CD14-positive monocyte (primary cell): ENCODE data around the gene C15orf62. TPM values are rescaled to one million over a fixed set of nuclear protein-coding genes. Genes with fewer than 3 reads are reported as not detected.

Experiments used
- DNase-seq, 3 donors: peaks; one replicate each; pipeline ENCODE4 v3.0.0-alpha.2; 2011 to 2022
- H2AFZ ChIP-seq: 2 replicates; pipeline ENCODE4 v1.6.0; 2012; ENCODE audit warnings: mild to moderate bottlenecking, low read depth, low read length, inconsistent platforms; ENCODE audit not compliant: insufficient read depth, poor library complexity, severe bottlenecking
- H3K27ac ChIP-seq, 2 donors: 1 replicate in 1 of 2; 2 replicates in 1 of 2; pipeline ENCODE4 v1.5.1; 2012 to 2013; ENCODE audit warnings: low read length in 2 of 2, control low read depth in 1 of 2, inconsistent platforms in 1 of 2, low read depth in 1 of 2, mild to moderate bottlenecking in 1 of 2
- H3K27me3 ChIP-seq, 2 donors: one replicate each; pipeline versions ENCODE4 v1.6.0 to v1.6.1; 2011 to 2013; ENCODE audit warnings: low read length in 2 of 2; ENCODE audit not compliant: control insufficient read depth in 2 of 2, insufficient read depth in 2 of 2
- H3K36me3 ChIP-seq, 2 donors: replicated peaks in 1 of 2; 1 replicate in 1 of 2; 2 replicates in 1 of 2; pipeline versions ENCODE4 v1.5.1 to v1.6.1; 2012 to 2013; ENCODE audit warnings: low read length in 2 of 2, control low read depth in 1 of 2, inconsistent platforms in 1 of 2, mild to moderate bottlenecking in 1 of 2; ENCODE audit not compliant: insufficient read depth in 2 of 2, control insufficient read depth in 1 of 2
- H3K4me1 ChIP-seq, 2 donors: 1 replicate in 1 of 2; 2 replicates in 1 of 2; pipeline versions ENCODE4 v1.5.1 to v1.6.1; 2012 to 2013; ENCODE audit warnings: low read length in 2 of 2, control low read depth in 1 of 2, inconsistent platforms in 1 of 2, mild to moderate bottlenecking in 1 of 2, moderate library complexity in 1 of 2; ENCODE audit not compliant: insufficient read depth in 2 of 2, control insufficient read depth in 1 of 2
- H3K4me2 ChIP-seq: replicated peaks from 2 replicates; pipeline ENCODE3; 2012; ENCODE audit warnings: low read length, moderate library complexity, mild to moderate bottlenecking; ENCODE audit not compliant: poor library complexity, severe bottlenecking; ENCODE audit errors: extremely low read depth
- H3K4me3 ChIP-seq, 3 experiments: fragments of 200-600 bp in 1 of 3; sonication (generic) in 1 of 3; replicated peaks in 1 of 3; 1 replicate in 2 of 3; 2 replicates in 1 of 3; pipeline ENCODE4 v1.5.1; 2011 to 2013; ENCODE audit warnings: low read length in 3 of 3, mild to moderate bottlenecking in 3 of 3, control low read depth in 2 of 3, low read depth in 2 of 3, inconsistent platforms in 1 of 3, moderate library complexity in 1 of 3
- H3K79me2 ChIP-seq: 2 replicates; pipeline ENCODE4 v1.6.0; 2012; ENCODE audit warnings: mild to moderate bottlenecking, control low read depth, inconsistent platforms, low read length, moderate library complexity; ENCODE audit not compliant: insufficient read depth
- H3K9ac ChIP-seq: 2 replicates; pipeline ENCODE4 v1.6.0; 2017; ENCODE audit warnings: low read length, mild to moderate bottlenecking; ENCODE audit not compliant: insufficient read depth, poor library complexity, severe bottlenecking
- H3K9me3 ChIP-seq, 2 donors: replicated peaks in 1 of 2; 1 replicate in 1 of 2; 2 replicates in 1 of 2; pipeline versions ENCODE4 v1.5.1 to v1.6.1; 2012 to 2013; ENCODE audit warnings: low read length in 2 of 2, control low read depth in 1 of 2; ENCODE audit not compliant: control insufficient read depth in 1 of 2, insufficient read depth in 1 of 2
- H4K20me1 ChIP-seq: 2 replicates; pipeline ENCODE4 v1.6.0; 2012; ENCODE audit warnings: mild to moderate bottlenecking, low read length, control low read depth, moderate library complexity; ENCODE audit not compliant: insufficient read depth
- H3K27ac Mint-ChIP-seq, 7 donors: one replicate each; pipeline ENCODE4 v1.8.0; 2020; ENCODE audit warnings: mild to moderate bottlenecking in 7 of 7, mixed read lengths in 7 of 7, moderate library complexity in 6 of 7, inconsistent platforms in 2 of 7
- H3K27me3 Mint-ChIP-seq, 3 donors: one replicate each; pipeline ENCODE4 v1.8.0; 2021 to 2022; ENCODE audit warnings: low read depth in 3 of 3, mild to moderate bottlenecking in 3 of 3, mixed read lengths in 3 of 3, moderate library complexity in 3 of 3, inconsistent platforms in 1 of 3
- H3K36me3 Mint-ChIP-seq, 2 donors: one replicate each; pipeline ENCODE4 v1.8.0; 2020; ENCODE audit warnings: mixed read lengths in 2 of 2, inconsistent platforms in 1 of 2, mild to moderate bottlenecking in 1 of 2
- H3K4me1 Mint-ChIP-seq: one replicate; pipeline ENCODE4 v1.8.0; 2020; ENCODE audit warnings: mild to moderate bottlenecking, mixed read lengths
- H3K4me3 Mint-ChIP-seq, 2 donors: one replicate each; pipeline ENCODE4 v1.8.0; 2020; ENCODE audit warnings: mild to moderate bottlenecking in 2 of 2, mixed read lengths in 2 of 2, moderate library complexity in 1 of 2
- H3K9me3 Mint-ChIP-seq, 7 donors: one replicate each; pipeline ENCODE4 v1.8.0; 2020 to 2022; ENCODE audit warnings: mixed read lengths in 7 of 7, mild to moderate bottlenecking in 6 of 7, moderate library complexity in 6 of 7, inconsistent platforms in 2 of 7
- CTCF ChIP-seq: fragments of 200-600 bp; IDR thresholded peaks from one replicate; pipeline ENCODE4 v1.8.0; 2022; ENCODE audit warnings: antibody characterized with exemption, mild to moderate bottlenecking
- WGBS: methylation state at CpG from one replicate; pipeline ENCODE4 v1.1.5; 2013; ENCODE audit warnings: missing lambda C conversion rate; ENCODE audit not compliant: insufficient coverage; 5-methylcytosine and 5-hydroxymethylcytosine counted together
- intact Hi-C, 2 donors: fragments of 100-400 bp; cut with micrococcal nuclease; formaldehyde crosslinking; loops; one replicate each; pipeline versions ENCODE4 v1.15.0 to v1.15.1; 2023
- polyA plus RNA-seq, 3 donors: library from polyadenylated mRNA; depleted of rRNA in 1 of 3; unstranded in 2 of 3; stranded (reverse) in 1 of 3; fragments of 300-500 nt in 2 of 3; fragments of >200 nt in 1 of 3; fragmentation: Illumina TruSeq in 2 of 3; gene quantifications; 1 replicate in 2 of 3; 2 replicates in 1 of 3; pipeline ENCODE4 v1.2.3, GENCODE V29; 2012 to 2021

Gene C15orf62
- polyA plus RNA-seq, 3 donors: 0.23 to 0.25 TPM; not detected in 1

GRCh38 chr15:40796512-40796911, 26.7 kb downstream of the C15orf62 start:
- peaks cover 24% of the 10 kb centered on the region for H3K4me1 Mint-ChIP-seq
- Histone ChIP-seq H3K36me3 (peaks cover 4 to 39% of the 10 kb centered on the region in 2 donors), H3K79me2 (peaks cover 34% of the 10 kb centered on the region), H3K27me3 (no peaks in the 10 kb centered on the region), H3K4me3 (no peak overlapping the region), H3K27ac (peak overlapping the region; percentile 27 to 61), H3K9ac (no peak overlapping the region), H3K4me2 (no peak overlapping the region), H3K9me3 (no peaks in the 10 kb centered on the region), H3K4me1 (peaks cover 12 to 19% of the 10 kb centered on the region in 2 donors), H4K20me1 (peaks cover 26% of the 10 kb centered on the region), H2AFZ (no peak overlapping the region)
- no peaks in the 10 kb centered on the region for H3K27me3 Mint-ChIP-seq
- no peak overlapping the region for H3K4me3 Mint-ChIP-seq
- DNase-seq: peak in 1 of 3 donors; percentile 10
- peaks cover 35 to 53% of the 10 kb centered on the region in 2 donors for H3K36me3 Mint-ChIP-seq
- intact Hi-C loops: no loop called here
- WGBS: 100% methylated on average over 1 of the region's 5 CpGs
- no peaks in the 10 kb centered on the region for H3K9me3 Mint-ChIP-seq
- H3K27ac Mint-ChIP-seq: peak overlapping the region; percentile 17 to 81 (median 69)
- no peak for TF ChIP-seq CTCF

GRCh38 chr15:40799523-40799922, 29.7 kb downstream of the C15orf62 start:
- peaks cover 56% of the 10 kb centered on the region for H3K79me2 ChIP-seq
- Mint-ChIP-seq H3K36me3 (peaks cover 25 to 51% of the 10 kb centered on the region in 2 donors), H3K4me1 (peaks cover 27% of the 10 kb centered on the region), H3K4me3 (no peak overlapping the region), H3K27me3 (no peaks in the 10 kb centered on the region), H3K27ac (peak overlapping the region in 1 of 7 donors; percentile 82), H3K9me3 (no peaks in the 10 kb centered on the region)
- H2AFZ ChIP-seq: no peak overlapping the region
- no peak overlapping the region for H3K4me3 ChIP-seq
- no peaks in the 10 kb centered on the region for H3K27me3 ChIP-seq
- H3K9ac ChIP-seq: no peak overlapping the region
- no peak overlapping the region for H3K27ac ChIP-seq
- intact Hi-C loops: no loop called here
- no peaks in the 10 kb centered on the region for H3K9me3 ChIP-seq
- peaks cover 19% of the 10 kb centered on the region for H4K20me1 ChIP-seq
- no peak overlapping the region for H3K4me2 ChIP-seq
- peaks cover 12 to 19% of the 10 kb centered on the region in 2 donors for H3K4me1 ChIP-seq
- WGBS: 67% methylated on average over 1 of the region's 3 CpGs
- no peak for DNase-seq
- no peak for TF ChIP-seq CTCF
- peaks cover 3 to 33% of the 10 kb centered on the region in 2 donors for H3K36me3 ChIP-seq
